Astrocyte of the cerebellum (primary cell): ENCODE results near the gene IWS1.

Experiments
- DNase-seq: peaks from one replicate; pipeline ENCODE4 v3.0.0-alpha.2; 2011; ENCODE audit warnings: low read depth
- H3K4me3 ChIP-seq: 2 replicates; pipeline ENCODE4 v1.5.1; 2011; ENCODE audit warnings: mild to moderate bottlenecking, low read depth, low read length, moderate library complexity
- in situ Hi-C: cut with HindIII; loops from 2 replicates; pipeline ENCODE4 v1.10.0; 2017; ENCODE audit warnings: low sequenced_read_pairs
- TF ChIP-seq, protein P1 (sequence below): IDR thresholded peaks from 2 replicates; pipeline ENCODE4 v1.5.1; 2012; ENCODE audit warnings: low read length, low read depth, moderate library complexity, mild to moderate bottlenecking; ENCODE audit errors: missing control alignments

IWS1 gene

GRCh38 chr2:127520424-127520823, 5.9 kb downstream of the IWS1 start:
- in situ Hi-C loops: no loop called here

GRCh38 chr2:127517465-127517864, 8.8 kb downstream of the IWS1 start:
- DNase-seq: no peak
- in situ Hi-C loops: no loop called here
- TF ChIP-seq, protein P1, sequence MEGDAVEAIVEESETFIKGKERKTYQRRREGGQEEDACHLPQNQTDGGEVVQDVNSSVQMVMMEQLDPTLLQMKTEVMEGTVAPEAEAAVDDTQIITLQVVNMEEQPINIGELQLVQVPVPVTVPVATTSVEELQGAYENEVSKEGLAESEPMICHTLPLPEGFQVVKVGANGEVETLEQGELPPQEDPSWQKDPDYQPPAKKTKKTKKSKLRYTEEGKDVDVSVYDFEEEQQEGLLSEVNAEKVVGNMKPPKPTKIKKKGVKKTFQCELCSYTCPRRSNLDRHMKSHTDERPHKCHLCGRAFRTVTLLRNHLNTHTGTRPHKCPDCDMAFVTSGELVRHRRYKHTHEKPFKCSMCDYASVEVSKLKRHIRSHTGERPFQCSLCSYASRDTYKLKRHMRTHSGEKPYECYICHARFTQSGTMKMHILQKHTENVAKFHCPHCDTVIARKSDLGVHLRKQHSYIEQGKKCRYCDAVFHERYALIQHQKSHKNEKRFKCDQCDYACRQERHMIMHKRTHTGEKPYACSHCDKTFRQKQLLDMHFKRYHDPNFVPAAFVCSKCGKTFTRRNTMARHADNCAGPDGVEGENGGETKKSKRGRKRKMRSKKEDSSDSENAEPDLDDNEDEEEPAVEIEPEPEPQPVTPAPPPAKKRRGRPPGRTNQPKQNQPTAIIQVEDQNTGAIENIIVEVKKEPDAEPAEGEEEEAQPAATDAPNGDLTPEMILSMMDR: no peak
- no peak overlapping the region for H3K4me3 ChIP-seq

More at GRCh38 chr2:127520424-127520823, 5.9 kb downstream of the IWS1 start:
- H3K4me3 ChIP-seq: no peak overlapping the region
- no peak for DNase-seq
- TF ChIP-seq, protein P1: no peak

GRCh38 chr2:127516041-127516762, 10.1 kb downstream of the IWS1 start:
- TF ChIP-seq, protein P1: no peak
- no peak overlapping the region for H3K4me3 ChIP-seq
- in situ Hi-C loops: no loop called here
- DNase-seq: peak; percentile 93

DNA sequence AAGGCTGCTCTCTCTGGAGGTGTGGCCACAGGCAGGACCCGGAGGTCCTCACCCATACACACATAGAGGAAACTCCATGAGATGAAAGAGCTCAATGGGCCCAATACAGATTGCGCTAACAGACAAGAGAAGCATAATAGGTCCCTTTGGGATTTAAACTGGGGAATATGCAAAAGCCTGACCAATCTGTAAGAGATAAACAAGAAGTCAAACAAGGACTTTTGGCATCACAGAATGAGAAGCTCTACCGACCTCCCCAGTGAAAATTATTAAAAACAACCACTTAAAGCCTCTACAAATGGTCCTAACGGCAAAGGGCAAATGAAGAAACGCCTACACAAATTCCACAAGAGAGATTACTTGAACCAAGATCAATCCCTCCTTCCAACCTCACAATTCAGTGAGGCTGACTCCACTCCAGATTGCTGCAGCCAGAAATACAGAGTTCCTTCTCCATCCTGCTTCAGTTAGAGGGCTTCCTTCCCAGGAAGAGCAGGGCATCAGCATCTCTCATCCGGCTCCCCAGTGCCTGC, 10.8 kb downstream of the IWS1 start:
- H3K4me3 ChIP-seq: no peak overlapping the region
- no peak for DNase-seq
- in situ Hi-C loops: no loop called here
- TF ChIP-seq, protein P1: no peak

DNA sequence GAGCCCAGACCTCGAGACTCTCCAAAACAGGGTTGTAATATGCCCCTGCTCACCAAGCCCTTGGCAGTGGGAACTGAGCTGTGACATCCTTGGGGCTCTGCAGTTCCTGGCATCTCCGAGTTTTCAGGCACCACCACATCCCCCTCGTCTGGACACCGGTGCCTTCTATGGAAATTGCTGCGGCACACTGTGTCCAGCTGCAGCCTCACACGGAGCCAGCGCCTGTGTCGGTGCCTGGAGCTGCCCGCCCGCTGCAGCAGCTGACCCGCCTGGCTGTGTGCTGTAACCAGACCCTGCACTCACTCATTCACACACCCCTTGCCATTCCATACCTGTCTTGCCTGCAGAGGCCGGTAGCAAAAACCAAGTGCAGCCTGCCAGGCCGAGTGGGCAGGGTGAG, 11.8 kb downstream of the IWS1 start:
- in situ Hi-C loops: no loop called here
- no peak overlapping the region for H3K4me3 ChIP-seq
- DNase-seq: no peak
- TF ChIP-seq, protein P1: no peak

- TF ChIP-seq, protein P1: no peak
- in situ Hi-C loops: no loop called here
- H3K4me3 ChIP-seq: no peak overlapping the region
- no peak for DNase-seq
Observed at GRCh38 chr2:127514076-127514475, 12.2 kb downstream of the IWS1 start.
